ENCODE measurements around the gene SLC8A3. TPM values are rescaled to one million over a fixed set of nuclear protein-coding genes. Genes with fewer than 3 reads are reported as not detected.

The SLC8A3 gene
- total and polyA plus RNA-seq, 10 of the 15 experiments (the other 5 are each of a cell fraction or from before 2014, with no cell fraction given), result 0.04 to 0.17 (median 0.13) TPM; not detected in 3

DNA sequence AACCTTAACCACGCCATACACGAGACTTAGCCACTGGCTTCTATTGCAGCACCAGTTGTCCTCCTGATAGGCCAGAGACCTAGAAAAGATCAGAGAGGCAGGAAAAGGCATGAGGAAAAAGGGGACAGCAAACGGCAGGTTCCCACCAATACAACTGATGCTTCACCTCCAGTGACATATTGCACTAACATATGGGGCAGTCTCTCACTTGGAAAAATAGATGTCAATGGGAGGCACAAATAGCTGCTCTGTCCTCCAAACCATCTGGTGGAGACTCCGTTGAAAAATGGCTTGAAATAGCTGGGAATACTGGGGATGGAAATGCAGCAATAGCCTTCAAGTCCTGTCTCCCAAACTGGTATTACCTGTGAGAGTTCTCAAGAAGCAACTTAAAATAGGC is 20.3 kb downstream of the SLC8A3 start (continued):
- TF ChIP-seq RCOR1 (conservative IDR thresholded peaks at IDR 0.05; ENCODE audit: low read depth, low read length) (no peak), TARDBP (IDR thresholded peaks at IDR 0.05; ENCODE audit: borderline replicate concordance) (no peak), TAF1 (IDR thresholded peaks at IDR 0.05; ENCODE audit: borderline replicate concordance, low read depth, low read length) (no peak), SUZ12 (IDR thresholded peaks at IDR 0.05; ENCODE audit: unreplicated experiment) (no peak), ZZZ3 (IDR thresholded peaks at IDR 0.05; ENCODE audit: control insufficient read depth, insufficient read length, low read depth) (no peak), TCF7 (IDR thresholded peaks at IDR 0.05; ENCODE audit: borderline replicate concordance) (no peak)

DNA sequence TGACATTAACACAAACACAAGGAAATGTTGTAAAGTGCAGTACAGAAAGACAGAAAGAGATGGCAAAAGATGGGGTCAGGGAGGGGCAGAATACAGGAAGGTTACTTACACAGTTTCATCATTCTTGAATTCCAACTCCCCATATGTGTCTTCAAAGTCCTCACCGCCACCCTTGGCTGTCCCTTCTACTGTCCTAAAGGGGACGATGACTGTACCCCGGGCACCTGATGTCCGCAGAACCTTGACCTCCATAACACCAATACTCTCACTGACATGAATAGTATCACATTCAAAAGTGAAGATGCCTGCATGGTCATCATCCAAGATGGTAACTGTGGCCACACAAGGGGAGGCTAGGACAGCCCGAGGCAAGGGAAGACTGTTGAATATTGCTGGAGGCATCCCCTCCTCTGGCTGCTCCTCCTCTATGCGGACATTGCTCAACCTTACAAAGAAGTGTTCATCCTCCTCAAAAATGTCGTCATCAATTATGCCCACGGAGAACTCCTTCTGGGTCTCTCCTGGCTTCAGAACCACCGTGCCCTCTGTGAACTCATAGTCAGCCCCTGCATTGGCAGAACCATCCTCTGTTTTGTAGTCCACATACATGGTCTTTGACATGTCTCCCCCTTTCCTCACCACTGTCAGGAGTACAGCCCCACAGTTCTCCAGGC is 22.1 kb downstream of the SLC8A3 start:
- 63% methylated on average over 9 of the region's 9 CpGs for WGBS (ENCODE audit: insufficient coverage, insufficient replicate concordance, low lambda C conversion rate, missing lambda C conversion rate)
- in situ Hi-C loops (cut with MboI), result no loop called here

More for the DNA sequence above, 22.1 kb downstream of the SLC8A3 start:
- POLR2A ChIA-PET, result no interaction called here
- Histone ChIP-seq H3K9ac (ENCODE audit: control insufficient read depth, insufficient read depth, low read length) (no peak overlapping the region), H3K36me3 (ENCODE audit: control insufficient read depth in 2 of 2, insufficient read depth in 2 of 2, low read length in 1 of 2) (no peaks in the 10 kb centered on the region), H3K27me3 (replicated peaks in 1 of 2; ENCODE audit: control insufficient read depth in 2 of 2, insufficient read depth in 2 of 2, low read length in 1 of 2) (0 out of 4 replicates have a peak, but pooled peaks cover 0 to 3% of the 10 kb centered on the region in 2 experiments), H3K4me2 (ENCODE audit: control insufficient read depth, insufficient read depth) (no peak overlapping the region), H3K79me2 (ENCODE audit: control insufficient read depth, insufficient read depth, low read length) (no peaks in the 10 kb centered on the region), H3K27ac (ENCODE audit: control insufficient read depth, insufficient read depth) (no peak overlapping the region), H2AFZ (ENCODE audit: control insufficient read depth, low read depth, low read length) (no peak overlapping the region), H3K4me3 (no peak overlapping the region), H4K20me1 (ENCODE audit: control insufficient read depth, insufficient read depth) (no peaks in the 10 kb centered on the region), H3K9me3 (replicated peaks; ENCODE audit: control insufficient read depth, insufficient read depth, low read length) (no peaks in the 10 kb centered on the region), H3K4me1 (ENCODE audit: control insufficient read depth, insufficient read depth, low read length) (no peaks in the 10 kb centered on the region)
- FAIRE-seq (no peak), DNase-seq (ENCODE audit: low read depth, low spot score) (no peak), ATAC-seq (no peak)
- no peak for TF ChIP-seq DPF2 (IDR thresholded peaks at IDR 0.05)
- no peak for TF ChIP-seq TCF7 (IDR thresholded peaks at IDR 0.05; ENCODE audit: borderline replicate concordance)
- TF ChIP-seq, protein P1, sequence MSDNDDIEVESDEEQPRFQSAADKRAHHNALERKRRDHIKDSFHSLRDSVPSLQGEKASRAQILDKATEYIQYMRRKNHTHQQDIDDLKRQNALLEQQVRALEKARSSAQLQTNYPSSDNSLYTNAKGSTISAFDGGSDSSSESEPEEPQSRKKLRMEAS (IDR thresholded peaks at IDR 0.05; ENCODE audit: low read depth, low read length), result no peak
- no peak for TF ChIP-seq LARP7 (IDR thresholded peaks at IDR 0.05)
- TF ChIP-seq CHD4 (IDR thresholded peaks at IDR 0.05), result no peak
- TF ChIP-seq, protein P2, sequence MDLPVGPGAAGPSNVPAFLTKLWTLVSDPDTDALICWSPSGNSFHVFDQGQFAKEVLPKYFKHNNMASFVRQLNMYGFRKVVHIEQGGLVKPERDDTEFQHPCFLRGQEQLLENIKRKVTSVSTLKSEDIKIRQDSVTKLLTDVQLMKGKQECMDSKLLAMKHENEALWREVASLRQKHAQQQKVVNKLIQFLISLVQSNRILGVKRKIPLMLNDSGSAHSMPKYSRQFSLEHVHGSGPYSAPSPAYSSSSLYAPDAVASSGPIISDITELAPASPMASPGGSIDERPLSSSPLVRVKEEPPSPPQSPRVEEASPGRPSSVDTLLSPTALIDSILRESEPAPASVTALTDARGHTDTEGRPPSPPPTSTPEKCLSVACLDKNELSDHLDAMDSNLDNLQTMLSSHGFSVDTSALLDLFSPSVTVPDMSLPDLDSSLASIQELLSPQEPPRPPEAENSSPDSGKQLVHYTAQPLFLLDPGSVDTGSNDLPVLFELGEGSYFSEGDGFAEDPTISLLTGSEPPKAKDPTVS (IDR thresholded peaks at IDR 0.05; ENCODE audit: low read depth, low read length), result no peak
- TF ChIP-seq, protein P3, sequence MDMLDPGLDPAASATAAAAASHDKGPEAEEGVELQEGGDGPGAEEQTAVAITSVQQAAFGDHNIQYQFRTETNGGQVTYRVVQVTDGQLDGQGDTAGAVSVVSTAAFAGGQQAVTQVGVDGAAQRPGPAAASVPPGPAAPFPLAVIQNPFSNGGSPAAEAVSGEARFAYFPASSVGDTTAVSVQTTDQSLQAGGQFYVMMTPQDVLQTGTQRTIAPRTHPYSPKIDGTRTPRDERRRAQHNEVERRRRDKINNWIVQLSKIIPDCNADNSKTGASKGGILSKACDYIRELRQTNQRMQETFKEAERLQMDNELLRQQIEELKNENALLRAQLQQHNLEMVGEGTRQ (IDR thresholded peaks at IDR 0.05; ENCODE audit: borderline replicate concordance, low read depth, low read length), result no peak
- TF ChIP-seq CREM (IDR thresholded peaks at IDR 0.05; ENCODE audit: low read depth), result no peak
- no peak for TF ChIP-seq RB1 (IDR thresholded peaks at IDR 0.05; ENCODE audit: borderline replicate concordance)
- TF ChIP-seq, protein P4, sequence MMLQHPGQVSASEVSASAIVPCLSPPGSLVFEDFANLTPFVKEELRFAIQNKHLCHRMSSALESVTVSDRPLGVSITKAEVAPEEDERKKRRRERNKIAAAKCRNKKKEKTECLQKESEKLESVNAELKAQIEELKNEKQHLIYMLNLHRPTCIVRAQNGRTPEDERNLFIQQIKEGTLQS (IDR thresholded peaks at IDR 0.05; ENCODE audit: borderline replicate concordance, extremely low read depth, low read depth, low read length), result no peak
- TF ChIP-seq, protein P5, sequence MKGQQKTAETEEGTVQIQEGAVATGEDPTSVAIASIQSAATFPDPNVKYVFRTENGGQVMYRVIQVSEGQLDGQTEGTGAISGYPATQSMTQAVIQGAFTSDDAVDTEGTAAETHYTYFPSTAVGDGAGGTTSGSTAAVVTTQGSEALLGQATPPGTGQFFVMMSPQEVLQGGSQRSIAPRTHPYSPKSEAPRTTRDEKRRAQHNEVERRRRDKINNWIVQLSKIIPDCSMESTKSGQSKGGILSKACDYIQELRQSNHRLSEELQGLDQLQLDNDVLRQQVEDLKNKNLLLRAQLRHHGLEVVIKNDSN (IDR thresholded peaks at IDR 0.05; ENCODE audit: borderline replicate concordance, extremely low read length, insufficient read depth, low read depth, low read length), result no peak
- no peak for TF ChIP-seq ZNF217 (IDR thresholded peaks at IDR 0.05)
- TF ChIP-seq SPI1 (IDR thresholded peaks at IDR 0.05; ENCODE audit: borderline replicate concordance, insufficient read depth, low read depth, low read length), result no peak
- TF ChIP-seq RCOR1 (conservative IDR thresholded peaks at IDR 0.05; ENCODE audit: low read depth, low read length), result no peak
- TF ChIP-seq HCFC1 (IDR thresholded peaks at IDR 0.05; ENCODE audit: low read length), result no peak
- no peak for TF ChIP-seq YY1 (IDR thresholded peaks at IDR 0.05; ENCODE audit: low read depth, low read length)
- no peak for TF ChIP-seq KAT2A (conservative IDR thresholded peaks at IDR 0.05; ENCODE audit: control insufficient read depth, low read depth, low read length)
- RAD21 ChIA-PET (ENCODE audit: unreplicated experiment), result no interaction called here
- SMC1A ChIA-PET (ENCODE audit: uncharacterized antibody, unreplicated experiment), result no interaction called here
- CTCF ChIA-PET, result no interaction called here
- BruUV-seq (replicated peaks), result no TSS peak
- intact Hi-C loops (cut with micrococcal nuclease; ENCODE audit: unreplicated experiment), result no loop called here
